ENCODE data around the gene CHMP5. TPM values are rescaled to one million over a fixed set of nuclear protein-coding genes. Genes with fewer than 3 reads are reported as not detected.
A peak's percentile ranks its signal among the peaks of the same experiment; 100 is the strongest.

Gene CHMP5
- total and polyA plus RNA-seq, 8 donors = 14.1 to 39.2 (median 18.7) TPM

DNA sequence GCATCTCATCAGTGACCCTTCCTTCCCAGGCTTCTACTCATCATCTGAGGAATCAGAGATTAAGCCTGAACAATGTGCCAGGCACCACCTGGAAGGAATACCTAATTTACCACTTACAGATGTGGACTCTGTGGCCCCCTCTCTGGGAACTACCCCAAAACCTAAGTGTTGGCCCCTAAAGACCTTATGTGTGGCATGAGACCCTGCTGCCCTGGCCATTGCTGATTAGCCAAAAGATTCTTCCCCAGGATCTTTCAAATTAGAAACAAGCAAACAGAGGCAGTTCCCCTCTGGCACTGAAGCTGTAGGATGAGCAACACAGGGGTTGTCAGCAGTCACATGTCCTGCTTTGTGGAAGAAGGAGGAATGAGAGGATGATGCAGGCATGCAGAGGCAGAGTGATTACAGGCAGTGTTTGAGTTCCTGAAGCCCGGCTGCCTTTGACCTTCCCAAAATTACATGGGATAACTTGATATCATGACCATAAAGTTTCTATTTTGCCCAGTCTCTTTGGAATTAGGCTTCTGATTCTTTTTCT lies 14.3 kb upstream of the CHMP5 start:
- peak in 2 of 4 donors; percentile 64 to 68 for ATAC-seq
- no peak for TF ChIP-seq CTCF (IDR thresholded peaks at IDR 0.05)
- Histone ChIP-seq H3K4me1 (no peaks in the 10 kb centered on the region), H3K36me3 (peaks cover 0 to 24% (median 9%) of the 10 kb centered on the region in 3 donors), H3K4me3 (no peak overlapping the region), H3K27me3 (no peaks in the 10 kb centered on the region), H3K9me3 (no peaks in the 10 kb centered on the region), H3K27ac (no peak overlapping the region)
- no peak for DNase-seq
- intact Hi-C loops (cut with DNase I) = loop anchor here in 1 of 3 donors (10.0 kb wide), 1 partner anchor 54 kb away; no protein-coding TSS in a partner anchor
- 62 to 83% methylated on average over 1 of the region's 1 CpG for WGBS, 2 donors
- FAIRE-seq = no peak

DNA sequence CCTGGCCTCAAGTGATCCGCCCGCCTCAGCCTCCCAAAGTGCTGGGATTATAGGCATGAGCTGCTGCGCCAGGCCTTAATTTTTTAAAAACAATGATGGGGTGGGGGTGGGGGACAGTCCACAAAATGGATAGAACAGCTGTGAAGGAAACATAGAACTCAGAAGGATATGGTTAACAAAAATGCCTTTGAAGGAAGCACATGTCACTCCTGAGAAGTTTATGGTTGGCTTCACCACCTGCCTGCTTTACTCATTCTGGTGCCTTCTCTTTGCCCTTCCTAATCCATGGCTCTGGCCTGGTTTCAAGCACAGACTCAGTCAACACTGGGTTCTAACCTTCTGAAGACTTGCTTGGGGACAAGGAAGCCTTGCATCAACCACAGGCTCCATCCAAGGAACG lies 10.6 kb upstream of the CHMP5 start:
- no peak for TF ChIP-seq CTCF (IDR thresholded peaks at IDR 0.05)
- no peaks in the 10 kb centered on the region for H3K4me1 ChIP-seq
- intact Hi-C loops (cut with DNase I) = loop anchor here in 1 of 3 donors (10.0 kb wide), 1 partner anchor 51 kb away; no protein-coding TSS in a partner anchor
- DNase-seq = no peak
- no peak for FAIRE-seq
- H3K4me3 ChIP-seq = no peak overlapping the region
- H3K27me3 ChIP-seq = no peaks in the 10 kb centered on the region
- peaks cover 4 to 51% (median 24%) of the 10 kb centered on the region in 3 donors for H3K36me3 ChIP-seq
- no peaks in the 10 kb centered on the region for H3K9me3 ChIP-seq
- no peak for ATAC-seq
- 96 to 98% methylated on average over 4 of the region's 4 CpGs for WGBS, 2 donors
- H3K27ac ChIP-seq = no peak overlapping the region

DNA sequence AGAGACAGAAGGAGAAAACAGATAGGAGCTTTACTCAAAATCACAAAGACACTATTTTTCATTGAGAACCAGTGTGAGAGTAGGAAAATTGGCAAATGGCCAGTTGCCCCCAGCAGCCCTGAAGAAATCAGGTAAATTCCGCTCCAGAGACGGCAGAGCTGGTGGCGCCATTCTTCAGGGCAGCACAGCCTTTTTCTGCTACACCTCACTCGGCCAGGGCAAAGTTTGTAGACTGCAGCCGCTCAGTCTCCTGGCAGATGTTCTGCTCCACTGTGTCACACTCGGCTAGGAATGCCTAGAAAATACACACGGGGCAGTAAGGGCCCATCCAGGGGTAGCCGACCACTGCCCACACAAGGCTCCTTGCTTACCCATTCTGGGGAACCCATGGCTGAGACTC lies 9.8 kb upstream of the CHMP5 start:
- FAIRE-seq (no peak), DNase-seq (no peak), ATAC-seq (no peak)
- Histone ChIP-seq H3K27me3 (no peaks in the 10 kb centered on the region), H3K4me3 (no peak overlapping the region), H3K4me1 (no peaks in the 10 kb centered on the region), H3K27ac (no peak overlapping the region), H3K9me3 (no peaks in the 10 kb centered on the region), H3K36me3 (peaks cover 4 to 57% (median 31%) of the 10 kb centered on the region in 3 donors)
- intact Hi-C loops (cut with DNase I) = loop anchor here in 1 of 3 donors (10.0 kb wide), 1 partner anchor 50 kb away; no protein-coding TSS in a partner anchor
- WGBS, 2 donors = 91 to 95% methylated on average over 8 of the region's 8 CpGs
- no peak for TF ChIP-seq CTCF (IDR thresholded peaks at IDR 0.05)

DNA sequence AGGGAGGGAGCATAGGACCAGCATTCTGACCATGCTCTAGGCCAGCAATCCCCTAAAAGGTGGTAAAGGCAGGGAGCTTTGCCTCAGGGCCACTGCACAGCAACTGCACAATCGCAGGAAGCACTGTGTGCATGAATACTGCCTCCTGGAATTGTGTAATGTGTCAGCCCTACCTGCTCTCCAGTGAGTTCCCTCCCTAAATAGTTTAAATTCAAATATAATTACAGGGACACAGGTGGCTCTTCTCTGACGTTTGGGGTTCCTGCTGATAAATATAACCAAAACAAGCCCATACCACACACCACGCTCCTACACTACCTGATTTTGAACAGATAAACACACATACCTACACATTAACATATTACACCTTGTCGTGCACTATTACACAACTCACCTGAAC lies 9.4 kb upstream of the CHMP5 start:
- Histone ChIP-seq H3K27ac (no peak overlapping the region), H3K36me3 (peaks cover 4 to 58% (median 32%) of the 10 kb centered on the region in 3 donors), H3K27me3 (no peaks in the 10 kb centered on the region), H3K9me3 (no peaks in the 10 kb centered on the region), H3K4me3 (no peak overlapping the region), H3K4me1 (no peaks in the 10 kb centered on the region)
- TF ChIP-seq CTCF (IDR thresholded peaks at IDR 0.05) = no peak
- intact Hi-C loops (cut with DNase I) = loop anchor here in 1 of 3 donors (10.0 kb wide), 1 partner anchor 49 kb away; no protein-coding TSS in a partner anchor
- DNase-seq (no peak), FAIRE-seq (no peak), ATAC-seq (no peak)
- 88% methylated on average over 4 of the region's 4 CpGs for WGBS, 2 donors

GRCh38 chr9:33256236-33256635 lies 8.6 kb upstream of the CHMP5 start:
- H3K27me3 ChIP-seq = no peaks in the 10 kb centered on the region
- peaks cover 4 to 66% (median 32%) of the 10 kb centered on the region in 3 donors for H3K36me3 ChIP-seq
- no peak overlapping the region for H3K27ac ChIP-seq
- no peaks in the 10 kb centered on the region for H3K4me1 ChIP-seq
- WGBS, 2 donors = 90 to 95% methylated on average over 2 of the region's 2 CpGs
- no peak for TF ChIP-seq CTCF (IDR thresholded peaks at IDR 0.05)
- FAIRE-seq (no peak), ATAC-seq (no peak), DNase-seq (no peak)
- no peak overlapping the region for H3K4me3 ChIP-seq
- no peaks in the 10 kb centered on the region for H3K9me3 ChIP-seq
- intact Hi-C loops (cut with DNase I) = loop anchor here in 1 of 3 donors (10.0 kb wide), 1 partner anchor 49 kb away; no protein-coding TSS in a partner anchor
